Astrocyte of the cerebellum (primary cell): ENCODE measurements around the gene TGFBR3L.

Experiments used
- DNase-seq: peaks from one replicate; pipeline ENCODE4 v3.0.0-alpha.2; 2011; ENCODE audit warnings: low read depth
- H3K4me3 ChIP-seq: 2 replicates; pipeline ENCODE4 v1.5.1; 2011; ENCODE audit warnings: mild to moderate bottlenecking, low read depth, low read length, moderate library complexity
- in situ Hi-C: cut with HindIII; loops from 2 replicates; pipeline ENCODE4 v1.10.0; 2017; ENCODE audit warnings: low sequenced_read_pairs
- TF ChIP-seq, protein P1 (sequence below): IDR thresholded peaks from 2 replicates; pipeline ENCODE4 v1.5.1; 2012; ENCODE audit warnings: low read length, low read depth, moderate library complexity, mild to moderate bottlenecking; ENCODE audit errors: missing control alignments

The TGFBR3L gene

DNA sequence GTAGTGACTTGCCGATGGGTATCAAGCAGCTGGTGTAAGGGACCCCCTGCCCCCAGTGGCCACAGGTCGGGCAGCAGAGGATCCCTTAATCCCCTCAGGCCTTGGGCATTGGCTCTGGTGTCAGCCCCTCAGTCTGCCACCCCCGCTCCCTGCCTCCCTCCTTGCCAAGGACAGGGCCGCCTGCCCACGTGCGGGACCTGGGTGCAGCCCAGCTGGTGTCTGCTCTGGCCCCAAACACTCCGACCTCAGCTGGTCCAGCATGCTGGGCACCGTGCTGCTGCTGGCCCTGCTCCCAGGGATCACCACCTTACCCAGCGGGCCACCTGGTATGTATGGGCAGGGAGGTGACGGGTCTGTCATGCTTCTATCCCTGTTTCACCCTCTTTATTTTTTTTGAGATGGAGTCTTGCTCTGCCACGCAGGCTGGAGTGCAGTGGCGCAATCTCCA lies at the start of gene TGFBR3L:
Gene TGFBR3L, plus strand, starts transcription at position 233 of the 448 bp plus-strand sequence.
- no peak within 1 kb of the TSS for H3K4me3 ChIP-seq
- in situ Hi-C loops, result no loop called here
- DNase-seq, result no peak
- TF ChIP-seq, protein P1, sequence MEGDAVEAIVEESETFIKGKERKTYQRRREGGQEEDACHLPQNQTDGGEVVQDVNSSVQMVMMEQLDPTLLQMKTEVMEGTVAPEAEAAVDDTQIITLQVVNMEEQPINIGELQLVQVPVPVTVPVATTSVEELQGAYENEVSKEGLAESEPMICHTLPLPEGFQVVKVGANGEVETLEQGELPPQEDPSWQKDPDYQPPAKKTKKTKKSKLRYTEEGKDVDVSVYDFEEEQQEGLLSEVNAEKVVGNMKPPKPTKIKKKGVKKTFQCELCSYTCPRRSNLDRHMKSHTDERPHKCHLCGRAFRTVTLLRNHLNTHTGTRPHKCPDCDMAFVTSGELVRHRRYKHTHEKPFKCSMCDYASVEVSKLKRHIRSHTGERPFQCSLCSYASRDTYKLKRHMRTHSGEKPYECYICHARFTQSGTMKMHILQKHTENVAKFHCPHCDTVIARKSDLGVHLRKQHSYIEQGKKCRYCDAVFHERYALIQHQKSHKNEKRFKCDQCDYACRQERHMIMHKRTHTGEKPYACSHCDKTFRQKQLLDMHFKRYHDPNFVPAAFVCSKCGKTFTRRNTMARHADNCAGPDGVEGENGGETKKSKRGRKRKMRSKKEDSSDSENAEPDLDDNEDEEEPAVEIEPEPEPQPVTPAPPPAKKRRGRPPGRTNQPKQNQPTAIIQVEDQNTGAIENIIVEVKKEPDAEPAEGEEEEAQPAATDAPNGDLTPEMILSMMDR, result no peak

DNA sequence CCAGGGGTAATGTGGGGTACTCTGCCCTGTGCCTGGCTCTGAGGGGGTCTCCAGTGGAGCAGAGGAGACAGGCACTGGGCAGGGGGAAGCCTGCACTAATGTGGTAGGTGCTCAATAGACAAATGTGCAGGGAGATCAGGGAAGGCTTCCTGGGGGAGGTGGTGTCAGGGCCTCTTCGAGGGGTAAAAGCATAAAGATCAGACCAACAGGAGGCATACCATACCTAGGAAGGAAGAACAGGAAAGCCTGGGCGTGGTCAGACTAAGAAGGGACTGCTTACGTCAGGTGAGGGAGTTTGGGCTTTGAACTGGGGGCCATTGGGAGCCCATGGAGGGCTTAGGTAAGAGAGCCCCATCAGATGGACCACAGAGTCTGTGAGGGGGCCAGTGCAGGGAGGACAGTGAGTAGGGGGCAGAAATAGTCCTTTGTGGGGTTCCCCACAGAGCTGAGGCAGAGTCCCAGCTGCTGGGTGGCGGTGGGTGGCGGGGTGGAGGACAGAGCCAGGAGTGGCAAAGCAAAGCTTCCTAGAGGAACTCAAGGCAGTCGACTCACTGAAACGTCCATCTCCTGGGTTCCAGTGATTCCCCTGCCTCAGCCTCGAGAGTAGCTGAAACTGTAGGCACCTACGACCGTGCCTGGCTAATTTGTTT lies 49.2 kb upstream of the TGFBR3L start:
- no peak overlapping the region for H3K4me3 ChIP-seq
- TF ChIP-seq, protein P1, result no peak
- DNase-seq, result no peak
- in situ Hi-C loops, result no loop called here

DNA sequence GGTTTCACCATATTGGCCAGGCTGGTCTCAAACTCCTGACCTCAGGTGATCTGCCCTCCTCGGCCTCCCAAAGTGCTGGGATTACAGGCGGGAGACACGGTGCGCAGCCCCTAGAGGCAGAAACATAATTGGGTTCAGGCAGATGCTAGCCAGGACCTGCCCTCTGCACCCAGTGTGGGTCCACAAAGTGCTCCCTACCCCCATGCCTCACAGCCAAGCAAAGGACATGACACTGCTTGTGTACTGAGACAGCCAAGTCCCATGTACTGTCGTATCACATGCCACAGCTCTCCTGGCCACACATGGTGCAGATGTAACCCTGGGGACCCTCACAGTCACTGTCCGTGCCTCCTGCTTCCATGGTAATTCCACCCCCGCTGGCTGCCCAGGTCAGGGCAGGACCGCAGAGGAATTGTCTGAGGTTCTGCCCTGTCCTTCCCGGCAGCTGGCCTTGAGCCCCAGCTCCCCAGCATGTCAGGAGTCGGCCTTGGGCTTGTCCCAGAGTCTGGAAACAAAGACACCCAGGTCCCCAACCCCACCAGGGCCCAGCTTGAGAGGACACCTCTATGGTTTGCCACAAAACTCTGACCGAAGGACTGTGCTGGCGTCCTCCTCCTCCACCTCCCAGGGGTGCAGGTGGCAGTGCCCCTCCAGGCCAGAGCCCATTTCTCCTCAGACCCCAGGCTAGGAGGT lies 48.1 kb upstream of the TGFBR3L start:
- H3K4me3 ChIP-seq, result no peak overlapping the region
- in situ Hi-C loops, result no loop called here
- TF ChIP-seq, protein P1, result no peak
- DNase-seq, result no peak

DNA sequence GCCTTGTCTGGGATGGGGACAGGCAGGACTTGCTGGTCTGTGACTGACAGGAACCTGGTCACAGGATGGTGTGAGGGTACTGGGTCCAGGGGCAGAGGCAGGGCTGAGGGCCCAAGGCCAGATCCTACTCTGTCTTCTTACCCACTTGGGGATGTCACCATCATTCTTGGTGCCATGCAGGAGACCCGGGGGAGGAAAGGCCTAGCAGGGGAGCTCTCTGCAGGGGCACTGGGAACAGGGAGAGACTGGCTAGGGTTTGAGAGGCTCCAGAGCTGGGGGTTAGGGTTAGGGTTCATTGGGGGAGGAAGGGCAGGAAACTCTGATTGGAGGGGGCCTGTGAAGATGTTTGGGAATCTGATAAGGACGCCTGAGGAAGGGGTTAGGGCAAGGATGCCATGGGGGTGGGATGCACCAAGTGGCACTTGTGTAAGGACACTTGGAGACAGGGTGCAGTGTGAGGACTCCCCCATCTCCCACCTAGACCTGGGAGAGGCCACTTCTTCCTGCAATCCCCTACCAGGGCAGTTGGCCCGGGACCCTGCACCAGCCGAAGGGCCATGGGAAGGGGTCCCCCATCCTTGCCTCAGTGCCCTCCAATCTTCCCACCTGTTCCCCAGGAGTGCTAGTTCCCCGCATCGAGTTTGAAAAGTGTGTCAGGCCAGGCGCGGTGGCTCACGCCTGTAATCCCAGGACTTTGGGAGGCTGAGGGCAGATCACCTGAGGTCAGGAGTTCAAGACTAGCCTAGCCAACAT lies 47.4 kb upstream of the TGFBR3L start:
- TF ChIP-seq, protein P1, result no peak
- in situ Hi-C loops, result no loop called here
- no peak for DNase-seq
- no peak overlapping the region for H3K4me3 ChIP-seq

DNA sequence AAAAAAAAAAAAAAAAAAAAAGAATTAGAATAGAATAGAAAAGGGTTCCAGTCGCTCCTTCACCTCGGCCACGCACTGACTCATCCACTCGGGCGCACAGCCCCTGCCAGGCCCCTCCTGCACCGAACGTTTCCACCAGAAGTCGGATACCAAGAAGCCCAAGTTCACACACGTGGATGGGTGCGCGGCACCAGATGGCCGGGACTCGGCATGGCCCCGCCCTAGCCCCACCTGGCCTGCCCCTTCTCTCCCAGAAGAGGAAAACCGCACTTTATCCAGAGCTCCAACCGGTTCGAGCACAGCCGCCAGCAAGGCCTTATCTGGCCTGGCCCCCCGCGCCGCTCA lies 46.3 kb upstream of the TGFBR3L start:
- H3K4me3 ChIP-seq, result no peak overlapping the region
- TF ChIP-seq, protein P1, result no peak
- in situ Hi-C loops, result no loop called here
- no peak for DNase-seq

DNA sequence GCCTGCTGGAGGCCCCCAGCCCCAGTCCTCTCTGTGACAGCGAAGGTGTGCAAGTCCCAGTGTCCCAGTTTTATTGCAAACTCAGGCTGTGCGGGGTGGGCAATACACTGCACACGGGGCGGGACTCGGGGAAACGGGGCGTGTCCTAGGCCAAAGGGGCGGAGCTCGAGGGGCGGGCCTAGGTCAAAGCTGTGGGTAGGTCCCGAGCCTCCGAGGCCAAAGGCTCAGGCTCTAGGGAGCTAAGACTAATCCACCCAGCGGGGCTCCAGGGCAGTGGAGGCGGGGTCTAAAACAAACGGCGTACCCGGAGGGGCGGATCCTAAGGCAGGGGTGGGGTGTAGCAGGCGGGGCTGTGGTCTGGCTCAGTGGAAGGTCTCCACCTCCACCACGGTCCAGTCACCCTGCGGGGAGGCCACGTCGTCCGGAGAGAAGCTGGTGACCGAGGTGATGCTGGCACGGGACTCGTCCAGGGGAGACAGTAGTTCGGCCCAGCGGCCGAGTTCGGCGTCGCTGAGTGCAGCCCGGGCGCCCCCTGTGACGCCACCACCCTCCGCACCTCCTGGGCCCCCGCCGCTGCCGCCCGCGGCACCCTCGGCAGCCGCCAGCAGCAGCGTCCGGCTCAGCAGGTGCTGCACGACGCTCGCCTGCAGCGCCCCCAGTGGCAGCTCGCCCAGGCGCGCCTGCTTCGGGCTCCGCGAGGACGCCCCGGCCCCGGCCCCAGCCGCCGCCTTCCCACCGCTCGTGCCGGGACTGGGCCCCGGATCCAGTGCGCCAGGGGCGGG lies 45.8 kb upstream of the TGFBR3L start:
- H3K4me3 ChIP-seq, result peak overlapping the region; percentile 19
- no peak for DNase-seq
- TF ChIP-seq, protein P1, result peak; percentile 41
- in situ Hi-C loops, result no loop called here
